A549 (cell line): ENCODE data around the gene APOOL.
"Not testable (repeated sequence)": the region's sequence is repeated elsewhere in the genome, so short reads cannot be mapped to it uniquely, and the experiment has no call there.

ENCODE experiments used
- CEBPB ChIP-seq, 2 experiments: fragments of >200 bp in 1 of 2; sonication (Bioruptor Twin) in 1 of 2; formaldehyde crosslinking in 1 of 2; IDR thresholded peaks; 2 replicates each; pipeline ENCODE4 v1.6.1; 2012 to 2016
- CHD4 ChIP-seq: fragments of 200-600 bp; sonication (generic); IDR thresholded peaks from 2 replicates; pipeline ENCODE4 v1.6.1; 2016; ENCODE audit warnings: antibody characterized with exemption, mild to moderate bottlenecking, borderline replicate concordance
- CTCF ChIP-seq: fragments of >200 bp; sonication (Bioruptor Twin); formaldehyde crosslinking; IDR thresholded peaks from 3 replicates; pipeline ENCODE4 v1.5.1; 2016
- MAX ChIP-seq: IDR thresholded peaks from 2 replicates; pipeline ENCODE4 v1.6.1; 2012
- MYC ChIP-seq: IDR thresholded peaks from 2 replicates; pipeline ENCODE4 v1.6.1; 2012; ENCODE audit warnings: mild to moderate bottlenecking, inconsistent platforms, low read length, improper control_type of control experiment, borderline replicate concordance
- NR3C1 ChIP-seq: fragments of >200 bp; sonication (Bioruptor Twin); formaldehyde crosslinking; IDR thresholded peaks from 3 replicates; pipeline ENCODE4 v1.6.1; 2017
- POLR2A ChIP-seq: IDR thresholded peaks from 2 replicates; pipeline ENCODE4 v1.6.1; 2012; ENCODE audit warnings: mild to moderate bottlenecking, low read length

- not testable (repeated sequence) for TF ChIP-seq CTCF; CEBPB (IDR thresholded peaks at IDR 0.05); MYC; NR3C1; MAX; POLR2A; CHD4
These were observed 73.6 kb downstream of the APOOL start for GRCh38 chrX:85077247-85077646.
